Measurements from ENCODE around the gene FXYD6. TPM values are rescaled to one million over a fixed set of nuclear protein-coding genes. Genes with fewer than 3 reads are reported as not detected.

Gene FXYD6
- polyA plus RNA-seq, 1 experiment = 21.4 TPM

GRCh38 chr11:117861151-117862018, 15.1 kb downstream of the FXYD6 start:
- DNase-seq (ENCODE audit: low read depth, low spot score) = no peak
- Histone ChIP-seq H3K27me3 (ENCODE audit: control insufficient read depth, insufficient read depth, low read length) (peaks cover 8% of the 10 kb centered on the region), H3K27ac (ENCODE audit: low read depth, low read length) (no peak overlapping the region), H3K9me3 (ENCODE audit: control insufficient read depth, insufficient read depth, low read length) (no peaks in the 10 kb centered on the region), H3K4me3 (ENCODE audit: low read depth, low read length) (no peak overlapping the region)
- POLR2A ChIA-PET = no interaction called here
- TF ChIP-seq CTCF (IDR thresholded peaks at IDR 0.05; ENCODE audit: low read depth, low read length) = no peak
- CTCF ChIA-PET = interaction anchor here (1.1 to 2.7 kb wide), 5 partner anchors 17 to 85 kb away, joined by 3 to 6 read pairs (median 6); no protein-coding TSS in a partner anchor

- Histone ChIP-seq H3K27ac (ENCODE audit: low read depth, low read length) (no peak overlapping the region), H3K4me3 (ENCODE audit: low read depth, low read length) (no peak overlapping the region), H3K27me3 (ENCODE audit: control insufficient read depth, insufficient read depth, low read length) (peaks cover 5% of the 10 kb centered on the region), H3K9me3 (ENCODE audit: control insufficient read depth, insufficient read depth, low read length) (no peaks in the 10 kb centered on the region)
- DNase-seq (ENCODE audit: low read depth, low spot score) = no peak
- POLR2A ChIA-PET = no interaction called here
- CTCF ChIA-PET = interaction anchor here (1.2 to 2.7 kb wide), 3 partner anchors 15 to 45 kb away, joined by 4 to 6 read pairs (median 6); no protein-coding TSS in a partner anchor
- no peak for TF ChIP-seq CTCF (IDR thresholded peaks at IDR 0.05; ENCODE audit: low read depth, low read length)
Measured at GRCh38 chr11:117860139-117860538, 16.3 kb downstream of the FXYD6 start.

- no peak for DNase-seq (ENCODE audit: low read depth, low spot score)
- TF ChIP-seq CTCF (IDR thresholded peaks at IDR 0.05; ENCODE audit: low read depth, low read length) = no peak
- H3K27me3 ChIP-seq (ENCODE audit: control insufficient read depth, insufficient read depth, low read length) = peaks cover 7% of the 10 kb centered on the region
- ChIA-PET CTCF (interaction anchor here (1.2 to 2.7 kb wide), 3 partner anchors 15 to 45 kb away, joined by 4 to 6 read pairs (median 6); no protein-coding TSS in a partner anchor), POLR2A (no interaction called here)
- H3K27ac ChIP-seq (ENCODE audit: low read depth, low read length) = no peak overlapping the region
- no peaks in the 10 kb centered on the region for H3K9me3 ChIP-seq (ENCODE audit: control insufficient read depth, insufficient read depth, low read length)
- H3K4me3 ChIP-seq (ENCODE audit: low read depth, low read length) = no peak overlapping the region
Measured at GRCh38 chr11:117859488-117860112, 16.9 kb downstream of the FXYD6 start.

- no peak overlapping the region for H3K4me3 ChIP-seq (ENCODE audit: low read depth, low read length)
- POLR2A ChIA-PET = no interaction called here
- DNase-seq (ENCODE audit: low read depth, low spot score) = no peak
- peaks cover 9% of the 10 kb centered on the region for H3K27me3 ChIP-seq (ENCODE audit: control insufficient read depth, insufficient read depth, low read length)
- no peak overlapping the region for H3K27ac ChIP-seq (ENCODE audit: low read depth, low read length)
- CTCF ChIA-PET = no interaction called here
- TF ChIP-seq CTCF (IDR thresholded peaks at IDR 0.05; ENCODE audit: low read depth, low read length) = no peak
- H3K9me3 ChIP-seq (ENCODE audit: control insufficient read depth, insufficient read depth, low read length) = no peaks in the 10 kb centered on the region
Measured at GRCh38 chr11:117859061-117859460, 17.4 kb downstream of the FXYD6 start.
